Tibial artery (tissue), 4 donors: ENCODE results near the gene TDRKH.

Source experiments
- DNase-seq, 2 donors: peaks; one replicate each; pipeline ENCODE4 v3.0.0-alpha.2; 2019
- H3K27ac ChIP-seq, 2 donors: fragments of 200-600 bp; sonication (generic) in 1 of 2; 1 replicate in 1 of 2; 2 replicates in 1 of 2; pipeline ENCODE4 v1.5.1; 2018 to 2019; ENCODE audit warnings: mild to moderate bottlenecking in 1 of 2
- H3K27me3 ChIP-seq, 2 donors: fragments of 200-600 bp; sonication (generic) in 1 of 2; one replicate each; pipeline versions ENCODE4 v1.5.1 to v1.6.0; 2016 to 2019
- H3K36me3 ChIP-seq, 3 donors: fragments of 200-600 bp; sonication (generic) in 2 of 3; one replicate each; pipeline ENCODE4 v1.5.1; 2016 to 2019; ENCODE audit warnings: mild to moderate bottlenecking in 2 of 3
- H3K4me1 ChIP-seq, 4 donors: fragments of 200-600 bp; sonication (generic) in 2 of 4; 1 replicate in 3 of 4; 2 replicates in 1 of 4; pipeline ENCODE4 v1.5.1; 2016 to 2019
- H3K4me3 ChIP-seq, 2 donors: fragments of 200-600 bp; sonication (generic) in 1 of 2; 1 replicate in 1 of 2; 2 replicates in 1 of 2; pipeline ENCODE4 v1.5.1; 2018 to 2019; ENCODE audit warnings: mild to moderate bottlenecking in 2 of 2
- H3K9me3 ChIP-seq, 3 donors: fragments of 200-600 bp; sonication (generic) in 1 of 3; one replicate each; pipeline ENCODE4 v1.5.1; 2016 to 2019
- CTCF ChIP-seq, 2 experiments: fragments of 200-600 bp in 1 of 2; fragments of 450-650 bp in 1 of 2; IDR thresholded peaks; one replicate each; pipeline ENCODE4 v1.5.1; 2017 to 2019; ENCODE audit warnings: antibody characterized with exemption in 2 of 2, mild to moderate bottlenecking in 1 of 2, moderate library complexity in 1 of 2
- intact Hi-C: fragments of 100-400 bp; cut with DNase I; formaldehyde crosslinking; loops from one replicate; pipeline ENCODE4 v1.15.0; 2023; ENCODE audit warnings: low total_unique reads

TDRKH gene

GRCh38 chr1:151779852-151780251, 10.4 kb downstream of the TDRKH start:
- Histone ChIP-seq H3K9me3 (no peaks in the 10 kb centered on the region), H3K36me3 (peaks cover 0 to 71% (median 32%) of the 10 kb centered on the region in 3 donors), H3K27me3 (no peaks in the 10 kb centered on the region), H3K27ac (no peak overlapping the region), H3K4me3 (no peak overlapping the region), H3K4me1 (no peaks in the 10 kb centered on the region)
- no peak for TF ChIP-seq CTCF (IDR thresholded peaks at IDR 0.05)
- no peak for DNase-seq
- intact Hi-C loops: no loop called here

- intact Hi-C loops: no loop called here
Measured at GRCh38 chr1:151777317-151777716, 13.0 kb downstream of the TDRKH start.

DNA sequence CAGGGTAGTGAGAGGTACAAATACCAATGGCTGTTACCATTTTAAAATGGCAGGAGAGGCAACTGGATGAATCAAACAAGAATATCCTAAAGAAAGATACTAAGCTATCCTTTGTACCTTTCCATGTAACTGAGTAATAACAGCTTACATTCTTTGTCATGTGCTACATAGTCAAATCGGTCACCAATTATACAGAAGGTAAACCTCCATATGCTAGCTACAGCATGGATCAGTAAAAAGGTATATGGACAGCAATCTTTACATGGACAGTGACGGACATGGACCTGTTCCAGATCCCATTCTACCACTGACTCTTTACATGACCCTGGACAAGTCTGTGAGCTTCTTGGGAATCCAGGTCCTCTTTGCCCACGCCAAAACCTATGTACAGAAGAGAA, 13.6 kb downstream of the TDRKH start:
- no peak for DNase-seq
- no peak overlapping the region for H3K4me3 ChIP-seq
- intact Hi-C loops: no loop called here
- TF ChIP-seq CTCF (IDR thresholded peaks at IDR 0.05): no peak
- H3K36me3 ChIP-seq: peaks cover 0 to 80% (median 37%) of the 10 kb centered on the region in 3 donors
- no peak overlapping the region for H3K27ac ChIP-seq
- no peaks in the 10 kb centered on the region for H3K27me3 ChIP-seq
- H3K9me3 ChIP-seq: no peaks in the 10 kb centered on the region
- H3K4me1 ChIP-seq: no peaks in the 10 kb centered on the region

More at GRCh38 chr1:151777317-151777716, 13.0 kb downstream of the TDRKH start:
- H3K4me3 ChIP-seq: no peak overlapping the region
- DNase-seq: no peak
- TF ChIP-seq CTCF (IDR thresholded peaks at IDR 0.05): no peak
- H3K27me3 ChIP-seq: no peaks in the 10 kb centered on the region
- H3K36me3 ChIP-seq: peaks cover 0 to 87% (median 38%) of the 10 kb centered on the region in 3 donors
- H3K27ac ChIP-seq: no peak overlapping the region
- no peaks in the 10 kb centered on the region for H3K9me3 ChIP-seq
- no peaks in the 10 kb centered on the region for H3K4me1 ChIP-seq

- H3K36me3 ChIP-seq: peaks cover 0 to 77% (median 34%) of the 10 kb centered on the region in 3 donors
- no peaks in the 10 kb centered on the region for H3K4me1 ChIP-seq
- H3K9me3 ChIP-seq: no peaks in the 10 kb centered on the region
- no peak for DNase-seq
- intact Hi-C loops: no loop called here
- no peak for TF ChIP-seq CTCF (IDR thresholded peaks at IDR 0.05)
- H3K27ac ChIP-seq: no peak overlapping the region
- H3K4me3 ChIP-seq: no peak overlapping the region
- H3K27me3 ChIP-seq: no peaks in the 10 kb centered on the region
Measured at GRCh38 chr1:151775894-151776664, 14.2 kb downstream of the TDRKH start.

DNA sequence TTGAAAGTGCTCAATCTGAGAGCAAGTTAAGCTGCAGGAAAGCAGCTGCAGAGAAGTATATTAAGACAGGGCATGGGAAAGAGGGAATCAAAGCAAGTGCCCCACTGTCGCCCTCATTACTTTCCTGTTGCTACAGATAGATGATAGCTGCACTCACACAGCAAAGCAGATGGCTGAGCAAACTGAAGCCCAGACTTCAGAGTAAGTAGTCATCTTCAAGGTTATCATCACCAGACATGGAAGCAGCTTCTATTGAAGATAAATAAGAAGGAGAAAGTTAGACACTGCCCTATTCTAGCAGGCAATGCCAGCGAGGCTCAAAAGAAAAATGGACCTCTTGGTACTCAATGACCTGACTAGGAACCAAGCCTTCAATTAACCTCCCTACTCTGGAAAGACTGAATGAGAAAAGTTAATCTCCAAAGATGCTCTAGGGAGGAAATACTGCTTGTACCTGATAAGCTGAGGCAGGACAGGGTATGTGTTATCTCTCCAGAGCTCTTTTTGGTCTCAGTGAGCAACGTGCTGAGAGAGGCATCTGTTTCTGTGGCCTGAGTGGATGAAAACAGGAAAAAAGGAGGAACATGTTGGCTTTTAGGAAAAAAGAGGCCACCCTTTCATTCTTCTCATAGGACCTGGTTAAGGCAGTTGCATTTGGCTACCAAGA, 15.9 kb downstream of the TDRKH start:
- intact Hi-C loops: no loop called here
- no peak overlapping the region for H3K27ac ChIP-seq

More for the DNA sequence above, 15.9 kb downstream of the TDRKH start:
- Histone ChIP-seq H3K9me3 (no peaks in the 10 kb centered on the region), H3K4me1 (no peaks in the 10 kb centered on the region), H3K4me3 (no peak overlapping the region), H3K36me3 (peaks cover 0 to 63% (median 29%) of the 10 kb centered on the region in 3 donors), H3K27me3 (no peaks in the 10 kb centered on the region)
- DNase-seq: no peak
- no peak for TF ChIP-seq CTCF (IDR thresholded peaks at IDR 0.05)
